Neuronal stem cell (in vitro differentiated cells): Measurements from ENCODE around the gene F8.

Experiments used
- DNase-seq: peaks from one replicate; pipeline ENCODE4 v3.0.0-alpha.2; 2013; ENCODE audit warnings: low spot score
- H2AFZ ChIP-seq: one replicate; pipeline ENCODE4 v1.6.1; 2013; ENCODE audit warnings: mild to moderate bottlenecking, low read length, inconsistent platforms
- H2AK5ac ChIP-seq: 2 replicates; pipeline ENCODE4 v1.6.1; 2013; ENCODE audit warnings: low read depth, mild to moderate bottlenecking, inconsistent platforms, low read length, moderate library complexity, mixed read lengths
- H2BK120ac ChIP-seq: 2 replicates; pipeline ENCODE4 v1.6.1; 2013; ENCODE audit warnings: low read depth, mild to moderate bottlenecking, inconsistent platforms, low read length, moderate library complexity, mixed read lengths
- H2BK12ac ChIP-seq: one replicate; pipeline ENCODE4 v1.6.1; 2013; ENCODE audit warnings: low read length, inconsistent platforms
- H2BK15ac ChIP-seq: 2 replicates; pipeline ENCODE4 v1.6.1; 2013; ENCODE audit warnings: mild to moderate bottlenecking, low read length, inconsistent platforms, mixed read lengths
- H2BK5ac ChIP-seq: one replicate; pipeline ENCODE4 v1.6.1; 2013; ENCODE audit warnings: inconsistent platforms, mild to moderate bottlenecking, low read length, moderate library complexity
- H3K14ac ChIP-seq: one replicate; pipeline ENCODE4 v1.6.1; 2013; ENCODE audit warnings: low read length, inconsistent platforms
- H3K18ac ChIP-seq: 2 replicates; pipeline ENCODE4 v1.6.1; 2013; ENCODE audit warnings: low read length, inconsistent platforms
- H3K23ac ChIP-seq: 2 replicates; pipeline ENCODE4 v1.6.1; 2013; ENCODE audit warnings: low read depth, mild to moderate bottlenecking, mixed read lengths, low read length, inconsistent platforms; ENCODE audit not compliant: poor library complexity
- H3K27ac ChIP-seq: replicated peaks from 3 replicates; pipeline ENCODE4 v1.5.1; 2013; ENCODE audit warnings: low read length, inconsistent platforms
- H3K27me3 ChIP-seq, 3 experiments: 2 replicates each; pipeline ENCODE4 v1.6.1; 2013; ENCODE audit warnings: low read length in 3 of 3, mild to moderate bottlenecking in 2 of 3, inconsistent platforms in 1 of 3, low read depth in 1 of 3, mixed read lengths in 1 of 3, moderate library complexity in 1 of 3; ENCODE audit not compliant: control insufficient read depth in 3 of 3, insufficient read depth in 3 of 3
- H3K36me3 ChIP-seq, 2 donors: replicated peaks in 1 of 2; 2 replicates each; pipeline ENCODE4 v1.6.1; 2013; ENCODE audit warnings: low read length in 2 of 2; ENCODE audit not compliant: control insufficient read depth in 2 of 2, insufficient read depth in 2 of 2
- H3K4ac ChIP-seq: 2 replicates; pipeline ENCODE4 v1.6.1; 2013; ENCODE audit warnings: inconsistent platforms, mild to moderate bottlenecking, low read length, moderate library complexity
- H3K4me1 ChIP-seq, 2 donors: 1 replicate in 1 of 2; 2 replicates in 1 of 2; pipeline ENCODE4 v1.6.1; 2013; ENCODE audit warnings: low read length in 2 of 2, low read depth in 1 of 2; ENCODE audit not compliant: control insufficient read depth in 2 of 2, insufficient read depth in 1 of 2
- H3K4me2 ChIP-seq: one replicate; pipeline ENCODE4 v1.6.1; 2013; ENCODE audit warnings: mild to moderate bottlenecking, low read length, inconsistent platforms; ENCODE audit not compliant: insufficient read depth, poor library complexity, severe bottlenecking
- H3K4me3 ChIP-seq, 2 donors: 2 replicates each; pipeline ENCODE4 v1.5.1; 2013; ENCODE audit warnings: low read length in 2 of 2, mild to moderate bottlenecking in 2 of 2, inconsistent platforms in 1 of 2, moderate library complexity in 1 of 2
- H3K79me1 ChIP-seq: one replicate; pipeline ENCODE4 v1.6.1; 2013; ENCODE audit warnings: low read depth, mild to moderate bottlenecking, inconsistent platforms, low read length, moderate library complexity
- H3K9ac ChIP-seq: one replicate; pipeline ENCODE4 v1.6.1; 2013; ENCODE audit warnings: mild to moderate bottlenecking, low read depth, low read length, inconsistent platforms; ENCODE audit not compliant: poor library complexity
- H3K9me3 ChIP-seq, 2 donors: replicated peaks in 1 of 2; 2 replicates each; pipeline versions ENCODE3 to v1.6.1; 2013; ENCODE audit warnings: low read length in 2 of 2, mild to moderate bottlenecking in 2 of 2, inconsistent platforms in 1 of 2, low read depth in 1 of 2, mixed read lengths in 1 of 2, moderate library complexity in 1 of 2; ENCODE audit not compliant: control insufficient read depth in 2 of 2, insufficient read depth in 1 of 2
- H4K8ac ChIP-seq: one replicate; pipeline ENCODE4 v1.6.1; 2013; ENCODE audit warnings: low read depth, mild to moderate bottlenecking, inconsistent platforms, low read length, moderate library complexity
- H4K91ac ChIP-seq: one replicate; pipeline ENCODE4 v1.6.1; 2013; ENCODE audit warnings: low read length, low read depth, mild to moderate bottlenecking, inconsistent platforms; ENCODE audit not compliant: poor library complexity
- WGBS, 2 donors: extraction: QIAGEN DNeasy Blood & Tissue Kit; methylation state at CpG; one replicate each; pipeline ENCODE4 v1.1.7; 2013; ENCODE audit warnings: missing lambda C conversion rate in 2 of 2, mixed read lengths in 1 of 2; ENCODE audit not compliant: insufficient read length in 2 of 2, insufficient replicate concordance in 1 of 2; ENCODE audit errors: extremely low coverage in 2 of 2; 5-methylcytosine and 5-hydroxymethylcytosine counted together

The F8 gene

DNA sequence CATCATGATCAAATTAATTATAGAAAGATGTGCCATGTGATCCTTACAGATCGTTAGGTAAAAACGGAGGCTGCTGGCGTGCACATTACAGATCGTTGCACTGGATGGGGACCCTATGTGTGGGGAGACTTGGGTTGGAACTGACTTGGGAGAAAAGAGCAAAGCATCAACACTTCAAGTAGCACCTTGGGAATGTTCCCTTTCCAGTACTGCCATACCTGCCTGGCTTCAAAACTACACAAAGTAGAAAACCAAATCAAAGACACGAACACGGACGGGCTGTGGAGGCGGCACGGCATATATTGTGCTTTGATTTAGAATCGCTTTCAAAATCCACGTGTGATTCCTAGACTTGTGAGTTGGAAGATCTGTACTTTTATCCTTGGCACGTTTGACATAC is 47.5 kb upstream of the F8 start:
- Histone ChIP-seq H2BK15ac (no peak overlapping the region), H3K14ac (no peak overlapping the region), H4K91ac (no peak overlapping the region), H2BK120ac (no peak overlapping the region), H3K27ac (no peak overlapping the region), H3K18ac (no peak overlapping the region), H3K9me3 (no peaks in the 10 kb centered on the region), H2BK12ac (no peak overlapping the region), H3K4ac (no peak overlapping the region), H3K9ac (no peak overlapping the region), H2AFZ (peak overlapping the region; percentile 79), H3K23ac (no peak overlapping the region), H3K36me3 (peaks cover 0 to 21% of the 10 kb centered on the region in 2 donors), H4K8ac (no peak overlapping the region), H3K4me3 (peak overlapping the region; percentile 54 to 63), H3K4me1 (peaks cover 1 to 5% of the 10 kb centered on the region in 2 donors), H3K4me2 (peak overlapping the region; percentile 47), H3K79me1 (no peaks in the 10 kb centered on the region), H2BK5ac (no peak overlapping the region), H3K27me3 (no peaks in the 10 kb centered on the region), H2AK5ac (no peak overlapping the region)
- no CpG with 5 or more reads among the region's 12 CpGs for WGBS, 2 donors
- DNase-seq, result no peak

DNA sequence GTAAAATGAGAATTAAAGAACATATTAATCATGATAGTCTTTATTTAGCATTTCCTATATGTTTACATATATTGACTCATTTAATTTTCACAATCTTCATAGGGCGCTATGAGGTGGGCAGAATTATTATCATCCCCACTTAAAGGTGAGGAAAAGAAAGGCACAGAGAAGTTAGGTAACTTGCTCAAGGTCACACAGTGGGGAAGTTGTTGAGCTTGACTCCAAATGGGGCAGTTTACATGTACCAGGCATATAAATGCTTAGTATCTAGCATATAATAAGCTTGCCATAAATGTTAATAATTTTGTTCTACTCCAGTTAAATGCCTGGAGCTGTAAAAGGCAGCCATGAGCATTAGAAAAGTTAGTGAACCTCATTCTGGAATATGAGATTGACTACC is 46.9 kb upstream of the F8 start:
- H3K4ac ChIP-seq, result no peak overlapping the region
- no peaks in the 10 kb centered on the region for H3K9me3 ChIP-seq
- H3K4me1 ChIP-seq, result peaks cover 1 to 5% of the 10 kb centered on the region in 2 donors
- WGBS, 2 donors, result no CpG with 5 or more reads among the region's 1 CpG
- H3K14ac ChIP-seq, result no peak overlapping the region
- H2BK120ac ChIP-seq, result no peak overlapping the region
- DNase-seq, result no peak
- H2BK5ac ChIP-seq, result no peak overlapping the region
- no peak overlapping the region for H2BK15ac ChIP-seq
- no peak overlapping the region for H4K91ac ChIP-seq
- H3K79me1 ChIP-seq, result no peaks in the 10 kb centered on the region
- H2AFZ ChIP-seq, result no peak overlapping the region
- no peak overlapping the region for H3K18ac ChIP-seq
- no peak overlapping the region for H3K23ac ChIP-seq
- no peak overlapping the region for H3K27ac ChIP-seq
- no peak overlapping the region for H3K4me3 ChIP-seq
- no peak overlapping the region for H2AK5ac ChIP-seq
- no peak overlapping the region for H3K9ac ChIP-seq
- no peak overlapping the region for H3K4me2 ChIP-seq
- no peaks in the 10 kb centered on the region for H3K27me3 ChIP-seq
- H2BK12ac ChIP-seq, result no peak overlapping the region
- H4K8ac ChIP-seq, result no peak overlapping the region
- H3K36me3 ChIP-seq, result peaks cover 0 to 18% of the 10 kb centered on the region in 2 donors

DNA sequence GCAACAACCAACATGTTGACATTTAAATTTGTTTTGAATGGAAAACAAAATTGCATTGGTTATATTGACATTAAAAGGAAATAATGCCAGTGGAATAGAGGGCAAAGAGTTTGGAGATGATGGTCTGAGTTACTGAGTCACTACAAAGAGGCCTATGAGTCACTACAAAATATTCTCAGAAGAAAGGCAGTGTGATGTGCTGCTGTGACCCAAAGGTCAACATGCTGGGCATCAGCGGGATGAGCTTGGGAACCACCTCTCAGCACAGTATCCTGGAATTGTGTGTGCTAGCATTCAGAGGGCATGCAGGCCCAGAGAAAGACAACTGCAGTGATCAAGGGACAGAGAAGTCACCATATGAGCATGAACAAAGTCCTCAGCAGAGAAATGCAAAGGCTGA is 45.6 kb upstream of the F8 start:
- no peak overlapping the region for H4K91ac ChIP-seq
- no peak overlapping the region for H3K4me2 ChIP-seq
- H2BK12ac ChIP-seq, result no peak overlapping the region
- no peak overlapping the region for H2BK120ac ChIP-seq
- H2BK15ac ChIP-seq, result no peak overlapping the region
- H3K27ac ChIP-seq, result no peak overlapping the region
- no peak overlapping the region for H3K4ac ChIP-seq
- no peaks in the 10 kb centered on the region for H3K27me3 ChIP-seq
- no peak overlapping the region for H2BK5ac ChIP-seq
- no peak overlapping the region for H3K4me3 ChIP-seq
- no peak for DNase-seq
- H3K4me1 ChIP-seq, result peaks cover 1 to 5% of the 10 kb centered on the region in 2 donors
- no peaks in the 10 kb centered on the region for H3K9me3 ChIP-seq
- H3K23ac ChIP-seq, result no peak overlapping the region
- no peak overlapping the region for H3K18ac ChIP-seq
- H3K14ac ChIP-seq, result no peak overlapping the region
- no peak overlapping the region for H3K9ac ChIP-seq
- no peak overlapping the region for H2AFZ ChIP-seq
- no peak overlapping the region for H2AK5ac ChIP-seq
- peaks cover 0 to 8% of the 10 kb centered on the region in 2 donors for H3K36me3 ChIP-seq
- H3K79me1 ChIP-seq, result no peaks in the 10 kb centered on the region
- no peak overlapping the region for H4K8ac ChIP-seq
- WGBS, 2 donors, result no CpG with 5 or more reads among the region's 1 CpG

DNA sequence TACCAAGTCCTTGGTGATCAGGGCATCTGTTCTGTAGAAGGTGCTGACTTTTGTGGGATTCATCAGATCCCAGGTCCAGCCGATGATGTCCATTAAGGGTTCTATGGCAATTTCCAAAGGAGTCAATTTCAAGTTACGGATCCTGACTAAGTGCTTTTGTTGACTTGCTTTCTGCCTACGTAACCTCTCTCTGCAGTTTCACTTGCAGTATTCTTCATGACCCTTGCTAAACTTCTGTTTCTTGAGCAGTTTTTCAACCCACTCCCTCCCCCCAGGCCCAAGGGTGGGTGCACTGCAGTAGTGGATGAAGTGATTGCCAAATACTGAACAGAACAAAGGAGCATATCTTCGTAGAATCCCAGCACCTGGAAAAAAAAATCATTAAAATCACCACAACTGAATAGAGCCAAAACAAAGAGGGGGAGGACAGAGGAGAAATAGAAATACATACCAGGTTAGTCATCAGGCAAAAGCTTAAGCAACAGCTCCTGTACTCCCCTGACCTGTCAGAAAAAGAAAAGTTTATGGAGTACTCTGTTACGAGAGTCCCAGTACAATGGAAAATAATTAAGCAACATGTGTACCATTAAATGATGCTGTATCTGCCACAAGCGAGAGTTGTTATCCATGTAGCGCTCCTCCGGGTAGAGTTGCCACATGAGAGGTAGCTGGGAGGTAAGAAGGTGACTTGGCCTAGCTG is 42.7 kb upstream of the F8 start:
- WGBS, 2 donors, result no CpG with 5 or more reads among the region's 8 CpGs
- no peak overlapping the region for H3K4me2 ChIP-seq

More for the DNA sequence above, 42.7 kb upstream of the F8 start:
- Histone ChIP-seq H2BK15ac (no peak overlapping the region), H3K9ac (no peak overlapping the region), H3K27me3 (no peaks in the 10 kb centered on the region), H3K4me3 (no peak overlapping the region), H3K36me3 (peaks cover 0 to 21% of the 10 kb centered on the region in 2 donors), H3K4ac (no peak overlapping the region), H4K8ac (no peak overlapping the region), H3K4me1 (peaks cover 1 to 5% of the 10 kb centered on the region in 2 donors), H2AFZ (no peak overlapping the region), H2AK5ac (no peak overlapping the region), H3K9me3 (no peaks in the 10 kb centered on the region), H3K18ac (no peak overlapping the region), H2BK5ac (no peak overlapping the region), H3K27ac (no peak overlapping the region), H3K79me1 (no peaks in the 10 kb centered on the region), H2BK120ac (no peak overlapping the region), H4K91ac (no peak overlapping the region), H3K23ac (no peak overlapping the region), H3K14ac (no peak overlapping the region), H2BK12ac (no peak overlapping the region)
- DNase-seq, result no peak
